Testis (tissue), 3 donors: ENCODE data around the gene SIX2. TPM values are rescaled to one million over a fixed set of nuclear protein-coding genes. Genes with fewer than 3 reads are reported as not detected.

Experiments
- DNase-seq: peaks from one replicate; pipeline ENCODE4 v3.0.0-alpha.2; 2019
- H3K27ac ChIP-seq, 2 donors: fragments of 200-600 bp; sonication (generic); one replicate each; pipeline ENCODE4 v1.5.1; 2019
- H3K27me3 ChIP-seq: fragments of 200-600 bp; sonication (generic); one replicate; pipeline ENCODE4 v1.5.1; 2019
- H3K36me3 ChIP-seq: fragments of 200-600 bp; sonication (generic); one replicate; pipeline ENCODE4 v1.5.1; 2017; ENCODE audit warnings: low read depth; ENCODE audit errors: missing control alignments
- H3K4me1 ChIP-seq: fragments of 200-600 bp; sonication (generic); one replicate; pipeline ENCODE4 v1.5.1; 2019
- H3K4me3 ChIP-seq, 2 donors: fragments of 200-600 bp; sonication (generic); one replicate each; pipeline ENCODE4 v1.5.1; 2017 to 2019
- H3K9me3 ChIP-seq: fragments of 200-600 bp; sonication (generic); one replicate; pipeline ENCODE4 v1.5.1; 2017
- CTCF ChIP-seq, 3 experiments: fragments of 450-650 bp in 2 of 3; fragments of 200-600 bp in 1 of 3; sonication (generic) in 1 of 3; IDR thresholded peaks; one replicate each; pipeline ENCODE4 v1.5.1; 2016 to 2019; ENCODE audit warnings: antibody characterized with exemption in 3 of 3, mild to moderate bottlenecking in 2 of 3, moderate library complexity in 1 of 3
- POLR2A ChIP-seq: fragments of 450-650 bp; IDR thresholded peaks from one replicate; pipeline ENCODE4 v1.6.1; 2017; ENCODE audit warnings: antibody characterized with exemption, mild to moderate bottlenecking, moderate library complexity
- WGBS, 2 donors: methylation state at CpG; one replicate each; pipeline ENCODE4 v1.1.5; 2018; 5-methylcytosine and 5-hydroxymethylcytosine counted together
- intact Hi-C: fragments of 100-400 bp; cut with DNase I; formaldehyde crosslinking; loops from one replicate; pipeline ENCODE4 v1.15.1; 2023; ENCODE audit warnings: low total_unique reads
- polyA plus RNA-seq: library from polyadenylated mRNA; stranded (reverse); fragments of 350-450 nt; fragmentation: Illumina TruSeq; extraction: RNeasy Lipid Tissue Mini Kit (QIAGEN cat#74804); gene quantifications from one replicate; pipeline ENCODE4 v1.2.3, GENCODE V29; 2014; ENCODE audit warnings: low read depth, low replicate concordance; ENCODE audit not compliant: insufficient read depth
- total RNA-seq, 2 donors: library from RNA; depleted of rRNA; stranded (reverse); fragments of >200 nt; gene quantifications; one replicate each; pipeline ENCODE4 v1.2.3, GENCODE V29; 2016

Gene SIX2
- total and polyA plus RNA-seq, 3 donors from 2014 or later = 1.1 to 3.2 (median 1.1) TPM

GRCh38 chr2:45049569-45050336, 40.5 kb upstream of the SIX2 start:
- no peak overlapping the region for H3K27ac ChIP-seq
- H3K27me3 ChIP-seq = no peaks in the 10 kb centered on the region
- no peak for TF ChIP-seq CTCF (IDR thresholded peaks at IDR 0.05)
- no peak for TF ChIP-seq POLR2A
- intact Hi-C loops = no loop called here
- H3K9me3 ChIP-seq = no peaks in the 10 kb centered on the region
- no peak overlapping the region for H3K4me3 ChIP-seq
- H3K4me1 ChIP-seq = no peaks in the 10 kb centered on the region
- no peak for DNase-seq
- WGBS, 2 donors = 89 to 90% methylated on average over 19 of the region's 19 CpGs
- H3K36me3 ChIP-seq = no peaks in the 10 kb centered on the region

GRCh38 chr2:45047301-45047700, 38.0 kb upstream of the SIX2 start:
- WGBS, 2 donors = 67 to 68% methylated on average over 4 of the region's 4 CpGs
- Histone ChIP-seq H3K27me3 (no peaks in the 10 kb centered on the region), H3K9me3 (no peaks in the 10 kb centered on the region), H3K36me3 (no peaks in the 10 kb centered on the region), H3K4me3 (no peak overlapping the region), H3K4me1 (no peaks in the 10 kb centered on the region), H3K27ac (no peak overlapping the region)
- no peak for DNase-seq
- no peak for TF ChIP-seq CTCF (IDR thresholded peaks at IDR 0.05)
- no peak for TF ChIP-seq POLR2A
- intact Hi-C loops = no loop called here

DNA sequence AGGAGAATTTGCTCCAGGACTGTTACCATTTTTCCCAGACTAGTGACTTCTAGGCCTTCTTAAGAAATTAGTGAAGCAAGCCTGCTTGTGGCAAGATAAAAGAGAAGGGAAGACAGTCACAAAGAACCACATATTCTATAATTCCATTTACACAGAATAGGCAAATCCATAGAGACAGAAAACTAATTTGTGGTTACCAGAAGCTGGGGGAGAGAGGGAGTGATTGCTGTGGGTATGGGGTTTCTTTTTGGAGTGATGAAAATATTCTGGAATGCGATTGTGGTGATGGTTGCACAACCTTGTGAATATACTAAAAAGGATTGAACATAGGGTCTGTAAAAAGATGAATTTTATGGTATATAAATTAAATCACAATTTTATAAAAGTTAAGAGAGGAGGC, 37.5 kb upstream of the SIX2 start:
- TF ChIP-seq POLR2A (no peak), CTCF (IDR thresholded peaks at IDR 0.05) (no peak)
- no peaks in the 10 kb centered on the region for H3K9me3 ChIP-seq
- no peak overlapping the region for H3K4me3 ChIP-seq
- no peak for DNase-seq
- no peaks in the 10 kb centered on the region for H3K27me3 ChIP-seq
- H3K4me1 ChIP-seq = no peaks in the 10 kb centered on the region
- H3K27ac ChIP-seq = no peak overlapping the region
- 88 to 93% methylated on average over 1 of the region's 1 CpG for WGBS, 2 donors
- no peaks in the 10 kb centered on the region for H3K36me3 ChIP-seq
- intact Hi-C loops = no loop called here

GRCh38 chr2:45045706-45046105, 36.5 kb upstream of the SIX2 start:
- no peaks in the 10 kb centered on the region for H3K4me1 ChIP-seq

More at GRCh38 chr2:45045706-45046105, 36.5 kb upstream of the SIX2 start:
- Histone ChIP-seq H3K27me3 (no peaks in the 10 kb centered on the region), H3K4me3 (no peak overlapping the region), H3K9me3 (no peaks in the 10 kb centered on the region), H3K36me3 (no peaks in the 10 kb centered on the region), H3K27ac (no peak overlapping the region)
- intact Hi-C loops = no loop called here
- DNase-seq = no peak
- 85 to 93% methylated on average over 3 of the region's 3 CpGs for WGBS, 2 donors
- TF ChIP-seq POLR2A = no peak
- TF ChIP-seq CTCF (IDR thresholded peaks at IDR 0.05) = no peak
